Kidney glomerular epithelial cell (primary cell): Measurements from ENCODE around the gene EEF1AKMT2.

Experiments
- DNase-seq: peaks from one replicate; lab custom pipeline; 2025; lab: John Stamatoyannopoulos, UW

EEF1AKMT2 gene

DNA sequence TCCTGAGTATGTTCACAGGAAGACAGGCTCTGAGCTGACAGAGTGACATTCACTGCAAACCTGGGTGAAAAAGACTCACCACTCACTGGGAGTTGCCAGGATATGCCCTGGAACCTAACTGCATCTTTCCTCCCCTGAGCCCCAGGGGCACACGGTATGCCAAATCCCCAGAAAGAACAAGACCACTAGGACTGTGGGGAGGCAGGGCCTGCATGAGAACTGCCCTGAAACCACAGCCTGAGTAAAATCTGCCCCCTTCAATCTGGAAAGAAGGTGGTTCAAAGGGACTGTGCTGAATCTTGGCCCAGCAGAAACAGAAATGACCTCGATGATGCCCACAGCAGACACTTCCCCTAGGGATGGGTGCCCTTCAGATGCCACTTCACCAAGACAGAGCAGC lies 54.0 kb downstream of the EEF1AKMT2 start:
- DNase-seq = no peak

- DNase-seq = no peak
Measured at GRCh38 chr10:124737221-124737620, 54.5 kb downstream of the EEF1AKMT2 start.

GRCh38 chr10:124736491-124737136 lies 55.1 kb downstream of the EEF1AKMT2 start:
- DNase-seq = peak; percentile 69

- no peak for DNase-seq
Measured at GRCh38 chr10:124735491-124736286, 56.0 kb downstream of the EEF1AKMT2 start.

- no peak for DNase-seq
Measured at GRCh38 chr10:124734311-124735166, 57.1 kb downstream of the EEF1AKMT2 start.

DNA sequence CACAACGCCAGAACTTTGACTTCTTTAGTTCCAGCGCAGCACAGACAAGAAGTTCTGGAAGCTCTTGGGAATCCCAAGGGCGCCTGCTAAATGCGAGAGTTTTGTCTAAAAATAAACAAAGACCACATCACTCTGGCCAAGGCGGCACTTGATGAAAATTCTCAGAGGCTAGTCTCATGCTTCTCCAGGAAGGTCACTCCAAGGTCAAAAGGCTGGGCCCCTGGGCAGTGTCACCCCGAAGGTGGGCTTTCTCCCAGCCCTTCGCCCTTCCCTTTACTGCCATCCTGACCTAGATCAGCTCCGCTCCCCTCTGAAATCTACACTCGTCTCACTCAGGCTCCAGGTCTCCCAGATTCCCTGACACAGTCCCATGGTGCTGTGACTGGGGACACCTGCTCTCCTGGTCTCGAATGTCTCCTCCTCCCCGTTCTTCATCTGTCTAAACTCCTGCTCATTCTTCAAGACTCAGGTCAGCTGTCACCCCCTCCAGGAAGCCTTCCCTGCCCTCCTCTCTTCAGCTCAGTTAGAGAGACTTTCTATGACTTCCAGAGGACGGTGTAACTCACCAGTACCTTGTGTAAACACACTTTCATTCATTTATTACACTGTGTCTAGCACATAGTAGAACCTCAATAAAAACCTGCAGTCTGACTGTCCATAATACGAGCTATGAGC lies 58.0 kb downstream of the EEF1AKMT2 start:
- no peak for DNase-seq

- DNase-seq = peak; percentile 64
Measured at GRCh38 chr10:124732931-124733570, 58.6 kb downstream of the EEF1AKMT2 start.

DNA sequence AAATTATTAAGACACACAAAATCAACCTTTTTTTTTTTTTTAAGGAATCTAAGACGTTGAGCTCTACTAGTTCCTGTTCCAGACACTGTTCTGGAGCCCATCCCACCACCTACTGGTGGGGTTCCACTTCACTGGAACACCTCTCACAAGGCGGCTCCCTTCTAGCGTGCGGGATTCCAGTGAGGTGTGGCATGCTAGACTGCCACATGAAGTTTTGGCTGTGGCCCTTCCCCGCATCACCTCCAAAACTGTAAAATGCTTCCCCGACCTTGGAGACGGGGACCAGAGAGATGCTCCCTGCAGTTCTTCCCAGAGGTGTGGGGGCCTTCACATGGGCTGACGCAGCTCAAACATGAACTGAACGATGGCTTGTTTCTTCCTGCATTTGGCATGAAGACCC lies 60.1 kb downstream of the EEF1AKMT2 start:
- no peak for DNase-seq

GRCh38 chr10:124730790-124731189 lies 60.9 kb downstream of the EEF1AKMT2 start:
- DNase-seq = no peak

DNA sequence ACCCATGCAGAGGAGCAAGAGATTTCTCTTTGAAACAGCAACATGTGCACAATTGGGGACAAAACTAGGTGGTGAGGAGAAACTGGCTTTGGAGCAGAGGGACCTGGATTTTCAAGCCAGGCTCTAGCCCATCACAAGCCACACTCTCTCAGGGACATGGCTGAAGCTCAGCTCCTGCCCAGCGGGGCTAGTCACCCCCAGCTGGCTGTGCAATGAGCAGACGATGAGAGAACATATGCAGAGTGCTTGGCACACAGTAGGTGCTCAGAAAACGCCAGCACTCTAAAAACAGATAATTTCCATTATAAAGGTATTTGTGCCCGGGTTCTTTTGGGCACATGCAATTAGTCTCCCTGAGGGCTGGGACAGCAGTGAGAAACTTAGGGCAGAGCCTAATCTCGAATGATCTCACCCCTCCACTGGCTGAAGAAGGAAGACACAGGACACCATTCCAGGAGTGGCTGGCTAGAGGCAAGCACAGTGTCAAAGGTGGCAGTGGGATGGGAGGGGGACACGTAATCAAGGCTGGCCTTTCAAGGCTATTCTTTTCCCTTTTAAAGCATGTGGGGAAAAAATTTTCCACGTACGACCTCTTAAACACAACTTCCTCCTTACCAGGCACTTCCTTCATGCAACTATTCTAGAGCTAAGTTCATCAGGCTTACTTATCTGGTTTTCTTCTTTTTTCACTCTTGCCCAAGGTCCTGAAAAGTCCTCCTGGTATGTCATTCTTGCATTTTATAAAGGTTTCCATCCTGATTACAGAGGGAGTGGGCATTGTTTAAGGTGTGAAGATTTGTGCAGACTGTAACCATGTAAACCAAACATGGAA lies 62.6 kb downstream of the EEF1AKMT2 start:
- DNase-seq = no peak

DNA sequence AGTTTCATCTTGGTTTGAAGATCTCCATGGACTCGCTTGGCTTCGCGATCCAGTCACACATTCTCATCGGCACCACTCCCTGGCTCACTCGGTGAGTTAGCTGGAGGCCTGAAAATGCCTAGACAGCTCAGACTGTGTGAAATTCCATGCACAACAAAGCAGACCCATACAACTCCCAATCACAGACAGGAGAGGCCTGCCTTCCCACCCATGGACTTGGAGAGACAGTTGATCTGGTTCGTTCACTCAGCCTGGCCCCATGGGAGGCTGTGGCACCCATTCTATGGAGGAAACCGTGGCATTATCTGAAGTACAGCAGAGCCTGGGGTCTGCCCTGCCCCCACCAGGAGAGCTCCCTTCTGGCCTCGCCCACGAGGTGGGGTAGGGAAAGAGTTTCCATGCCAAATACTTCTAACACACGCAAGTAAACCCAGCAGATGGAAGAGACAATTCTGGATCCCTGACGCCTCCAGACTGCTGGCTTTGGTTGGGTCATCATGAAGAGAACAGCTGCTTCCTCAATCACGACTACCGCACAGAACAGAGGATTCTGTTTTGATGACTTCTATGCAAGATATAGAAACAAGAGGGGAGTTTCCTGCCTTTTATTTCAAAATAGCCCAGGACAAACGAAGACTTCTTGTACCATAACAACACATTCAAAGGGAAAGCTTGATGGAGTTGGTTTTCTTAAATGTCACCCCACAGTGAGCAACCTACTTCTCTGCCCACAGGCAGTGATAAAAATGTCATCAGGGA lies 63.4 kb downstream of the EEF1AKMT2 start:
- DNase-seq = no peak

DNA sequence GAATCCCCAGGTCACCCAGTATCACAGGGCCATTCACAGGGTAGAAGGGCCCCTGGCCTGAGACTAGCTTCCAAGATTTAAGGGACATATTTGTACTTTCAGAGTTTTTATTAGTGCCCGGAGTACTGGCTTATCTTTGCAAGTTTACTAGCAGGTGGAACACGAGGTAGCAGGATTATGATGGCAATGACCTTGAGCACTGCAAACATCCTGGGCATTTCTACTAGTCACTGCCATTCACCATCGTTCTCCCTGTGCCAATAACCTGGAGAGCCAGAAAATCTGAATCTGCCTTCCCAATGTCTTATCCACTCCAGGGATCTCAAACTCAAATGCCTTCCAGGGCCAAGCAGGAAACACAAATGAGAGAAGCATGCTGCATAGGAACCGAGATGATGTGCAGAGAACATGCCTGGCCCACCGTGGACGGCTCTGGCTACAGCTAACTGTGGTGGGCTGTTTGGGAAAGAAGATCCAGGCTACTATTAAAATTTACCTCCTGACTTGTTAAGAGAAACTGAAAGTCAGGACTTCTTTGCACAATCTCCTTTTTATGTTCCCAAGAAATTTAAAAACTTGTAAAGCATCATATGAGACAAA lies 64.2 kb downstream of the EEF1AKMT2 start:
- no peak for DNase-seq

- DNase-seq = no peak
Measured at GRCh38 chr10:124725791-124726190, 65.9 kb downstream of the EEF1AKMT2 start.

- no peak for DNase-seq
Measured at GRCh38 chr10:124725171-124725631, 66.5 kb downstream of the EEF1AKMT2 start.

GRCh38 chr10:124724279-124725027 lies 67.2 kb downstream of the EEF1AKMT2 start:
- no peak for DNase-seq

- DNase-seq = no peak
Measured at GRCh38 chr10:124723826-124724225, 67.9 kb downstream of the EEF1AKMT2 start.

DNA sequence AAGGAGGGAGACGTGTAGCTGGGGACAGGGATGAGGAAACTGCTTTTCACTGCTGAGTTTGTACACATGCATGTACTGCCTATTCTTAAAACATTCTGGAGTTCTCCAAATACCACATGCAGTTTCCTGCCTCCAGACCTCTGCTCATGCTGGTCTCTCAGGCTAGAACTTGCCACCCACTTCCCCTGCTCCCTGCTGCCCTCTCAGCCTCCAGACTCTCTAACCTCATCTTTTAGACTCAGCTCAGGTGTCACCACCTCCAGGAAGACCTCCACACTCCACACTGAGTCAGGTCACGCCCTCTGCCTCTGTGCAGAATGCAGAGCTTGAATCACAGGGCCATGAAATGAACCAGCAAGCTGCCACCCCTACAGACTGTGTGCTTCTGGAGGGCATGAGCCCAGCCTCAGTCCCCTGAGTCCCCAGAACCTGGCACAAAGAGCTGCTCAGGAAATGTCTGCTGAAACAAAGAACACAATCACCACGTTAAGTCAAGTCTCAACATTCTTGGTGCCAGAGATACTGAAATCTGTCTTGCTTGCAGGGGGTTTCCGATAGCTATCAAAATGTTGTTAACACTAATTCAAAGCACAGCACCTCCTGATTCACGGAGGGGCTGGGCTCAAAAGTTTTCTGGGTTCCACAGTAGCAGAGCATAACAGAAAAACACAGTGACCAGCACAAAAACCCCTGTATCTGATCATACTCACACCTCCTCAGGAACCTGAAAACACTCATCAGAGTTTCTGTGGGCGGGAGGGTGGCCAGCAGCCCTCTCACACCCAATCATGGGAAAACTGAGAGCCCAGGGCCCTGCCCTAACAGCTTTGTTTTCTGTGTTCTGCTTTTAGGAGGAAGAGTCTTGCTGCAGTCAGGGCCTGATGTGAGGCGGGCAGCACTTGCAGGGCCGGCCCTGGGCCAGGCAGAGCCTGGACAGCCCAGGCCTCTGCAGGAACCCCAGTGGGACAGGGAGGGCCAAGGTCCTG lies 68.6 kb downstream of the EEF1AKMT2 start:
- no peak for DNase-seq
